Fibroblast of lung (primary cell): ENCODE measurements around the gene KITLG. TPM values are rescaled to one million over a fixed set of nuclear protein-coding genes. Genes with fewer than 3 reads are reported as not detected.

Experiments used
- DNase-seq, 2 donors: peaks; one replicate each; pipeline versions ENCODE4 v3.0.0 to v3.0.0-alpha.2; 2010; ENCODE audit warnings: low read depth in 2 of 2
- H2AFZ ChIP-seq: 2 replicates; pipeline ENCODE4 v1.5.1; 2012; ENCODE audit warnings: low read length, control low read depth, inconsistent platforms
- H3K27ac ChIP-seq: 2 replicates; pipeline ENCODE4 v1.5.1; 2011; ENCODE audit warnings: low read length, control low read depth; ENCODE audit not compliant: insufficient read depth
- H3K27me3 ChIP-seq: 2 replicates; pipeline ENCODE4 v1.5.1; 2011; ENCODE audit warnings: mild to moderate bottlenecking, low read length; ENCODE audit not compliant: control insufficient read depth, insufficient read depth
- H3K36me3 ChIP-seq: 2 replicates; pipeline ENCODE4 v1.5.1; 2011; ENCODE audit warnings: low read length; ENCODE audit not compliant: control insufficient read depth, insufficient read depth
- H3K4me1 ChIP-seq: 2 replicates; pipeline ENCODE4 v1.5.1; 2011; ENCODE audit warnings: low read length; ENCODE audit not compliant: control insufficient read depth, insufficient read depth; ENCODE audit errors: extremely low read depth
- H3K4me2 ChIP-seq: 2 replicates; pipeline ENCODE4 v1.5.1; 2011; ENCODE audit warnings: low read length, control low read depth; ENCODE audit not compliant: insufficient read depth; ENCODE audit errors: extremely low read depth
- H3K4me3 ChIP-seq, 4 experiments: fragments of 200-600 bp in 1 of 4; sonication (generic) in 1 of 4; replicated peaks in 1 of 4; 2 replicates each; pipeline ENCODE4 v1.5.1; 2011 to 2016; ENCODE audit warnings: low read length in 4 of 4, low read depth in 3 of 4, mild to moderate bottlenecking in 3 of 4, control low read depth in 2 of 4, inconsistent platforms in 1 of 4, mixed read lengths in 1 of 4; ENCODE audit not compliant: insufficient read depth in 1 of 4; ENCODE audit errors: control extremely low read depth in 1 of 4
- H3K79me2 ChIP-seq: 2 replicates; pipeline ENCODE4 v1.5.1; 2012; ENCODE audit warnings: mild to moderate bottlenecking, low read length, inconsistent platforms; ENCODE audit not compliant: control insufficient read depth, insufficient read depth
- H3K9ac ChIP-seq: 2 replicates; pipeline ENCODE4 v1.5.1; 2011; ENCODE audit warnings: mild to moderate bottlenecking, low read length, control low read depth; ENCODE audit not compliant: insufficient read depth
- H3K9me3 ChIP-seq: 2 replicates; pipeline ENCODE4 v1.5.1; 2012; ENCODE audit warnings: low read depth, low read length; ENCODE audit not compliant: control insufficient read depth, insufficient read depth
- H4K20me1 ChIP-seq: 2 replicates; pipeline ENCODE4 v1.5.1; 2011; ENCODE audit warnings: low read length; ENCODE audit not compliant: control insufficient read depth, insufficient read depth; ENCODE audit errors: extremely low read depth
- EZH2 ChIP-seq: IDR thresholded peaks from 2 replicates; pipeline ENCODE4 v1.5.1; 2012; ENCODE audit warnings: low read length, control low read depth, mild to moderate bottlenecking; ENCODE audit errors: missing control alignments
- polyA plus RNA-seq, 2 donors: library from polyadenylated mRNA; depleted of rRNA in 1 of 2; stranded (reverse) in 1 of 2; unstranded in 1 of 2; fragments of >200 nt; gene quantifications; 2 replicates each; pipeline ENCODE4 v1.2.1, GENCODE V29; 2011 to 2012; ENCODE audit warnings: missing spikeins in 1 of 2
- total RNA-seq: library from RNA; depleted of rRNA; stranded (reverse); fragments of >200 nt; gene quantifications from 2 replicates; pipeline ENCODE4 v1.2.1, GENCODE V29; 2014
- TF ChIP-seq, protein P1 (sequence below), 2 donors: IDR thresholded peaks in 1 of 2; conservative IDR thresholded peaks in 1 of 2; 1 replicate in 1 of 2; 2 replicates in 1 of 2; pipeline ENCODE4 v1.5.1; 2011 to 2012; ENCODE audit warnings: low read length in 2 of 2, control low read depth in 1 of 2, inconsistent platforms in 1 of 2, low read depth in 1 of 2, mild to moderate bottlenecking in 1 of 2

The KITLG gene
- total and polyA plus RNA-seq, 2 donors (not counting 1 experiment from before 2014, with no cell fraction given), result 64.6 to 132 TPM

DNA sequence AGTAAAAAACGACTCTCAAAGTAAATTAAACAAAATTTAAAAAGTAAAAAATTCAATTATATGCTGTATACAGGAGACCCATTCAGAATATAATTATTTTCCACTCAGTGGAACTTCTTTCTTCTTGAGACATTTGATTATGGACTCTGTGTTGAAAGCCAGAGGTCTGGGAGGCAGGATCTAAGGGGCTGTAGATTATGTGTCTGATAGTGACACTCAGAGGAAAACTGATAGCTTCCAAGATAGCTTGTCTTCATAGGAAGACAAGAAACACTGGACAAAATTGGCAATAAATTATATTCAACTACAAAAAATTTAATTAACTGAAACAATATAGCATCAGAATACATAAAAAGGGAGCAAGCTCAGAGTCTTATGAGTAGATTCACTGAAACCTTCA is 135.8 kb downstream of the KITLG start:
- Histone ChIP-seq H3K9ac (no peak overlapping the region), H3K27me3 (no peaks in the 10 kb centered on the region), H4K20me1 (no peaks in the 10 kb centered on the region), H3K4me1 (no peaks in the 10 kb centered on the region), H3K79me2 (no peaks in the 10 kb centered on the region), H3K4me2 (no peak overlapping the region), H3K27ac (no peak overlapping the region), H3K36me3 (no peaks in the 10 kb centered on the region), H2AFZ (no peak overlapping the region), H3K9me3 (no peaks in the 10 kb centered on the region), H3K4me3 (no peak overlapping the region)
- no peak for DNase-seq
- no peak for TF ChIP-seq EZH2
- TF ChIP-seq, protein P1, sequence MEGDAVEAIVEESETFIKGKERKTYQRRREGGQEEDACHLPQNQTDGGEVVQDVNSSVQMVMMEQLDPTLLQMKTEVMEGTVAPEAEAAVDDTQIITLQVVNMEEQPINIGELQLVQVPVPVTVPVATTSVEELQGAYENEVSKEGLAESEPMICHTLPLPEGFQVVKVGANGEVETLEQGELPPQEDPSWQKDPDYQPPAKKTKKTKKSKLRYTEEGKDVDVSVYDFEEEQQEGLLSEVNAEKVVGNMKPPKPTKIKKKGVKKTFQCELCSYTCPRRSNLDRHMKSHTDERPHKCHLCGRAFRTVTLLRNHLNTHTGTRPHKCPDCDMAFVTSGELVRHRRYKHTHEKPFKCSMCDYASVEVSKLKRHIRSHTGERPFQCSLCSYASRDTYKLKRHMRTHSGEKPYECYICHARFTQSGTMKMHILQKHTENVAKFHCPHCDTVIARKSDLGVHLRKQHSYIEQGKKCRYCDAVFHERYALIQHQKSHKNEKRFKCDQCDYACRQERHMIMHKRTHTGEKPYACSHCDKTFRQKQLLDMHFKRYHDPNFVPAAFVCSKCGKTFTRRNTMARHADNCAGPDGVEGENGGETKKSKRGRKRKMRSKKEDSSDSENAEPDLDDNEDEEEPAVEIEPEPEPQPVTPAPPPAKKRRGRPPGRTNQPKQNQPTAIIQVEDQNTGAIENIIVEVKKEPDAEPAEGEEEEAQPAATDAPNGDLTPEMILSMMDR (conservative IDR thresholded peaks at IDR 0.05 in 1 of 2, IDR thresholded peaks at IDR 0.05 in 1 of 2; ENCODE audit: low read depth in 1 of 2, low read length in 2 of 2), result no peak
